GM12878 (cell line): ENCODE data around the gene SLC2A8. TPM values are rescaled to one million over a fixed set of nuclear protein-coding genes. Genes with fewer than 3 reads are reported as not detected.
A peak's percentile ranks its signal among the peaks of the same experiment; 100 is the strongest.

ENCODE experiments used
- SIN3A ChIP-seq: IDR thresholded peaks from 2 replicates; pipeline ENCODE4 v1.6.1; 2012; ENCODE audit warnings: low read depth, low read length, improper control_type of control experiment
- STAT1 ChIP-seq: fragments of 450-650 bp; conservative IDR thresholded peaks from 2 replicates; pipeline ENCODE4 v1.6.1; 2014; ENCODE audit warnings: antibody characterized with exemption, mild to moderate bottlenecking
- WRNIP1 ChIP-seq: IDR thresholded peaks from 2 replicates; pipeline ENCODE4 v1.6.1; 2011; ENCODE audit warnings: low read depth, low read length, improper control_type of control experiment, borderline replicate concordance
- polyA plus RNA-seq, 11 experiments: library from polyadenylated mRNA; depleted of rRNA in 4 of 11; unstranded in 6 of 11; stranded (reverse) in 5 of 11; fragments of >200 nt; fragmentation: Nextera tagmentation in 4 of 11; fragmentation: Illumina TruSeq in 1 of 11; extraction: Ambion mirVana in 4 of 11; extraction: Trizol in 1 of 11; gene quantifications; 1 replicate in 1 of 11; 2 replicates in 10 of 11; pipeline versions ENCODE4 v1.2.1 to v1.2.3, GENCODE V29; 2011 to 2016; ENCODE audit warnings: inconsistent platforms in 2 of 11, missing spikeins in 2 of 11, low read depth in 1 of 11
- total RNA-seq, 4 experiments: library from RNA; depleted of rRNA in 3 of 4; stranded (reverse); fragments of >200 nt in 3 of 4; fragmentation: Illumina TruSeq in 1 of 4; extraction: Trizol in 1 of 4; gene quantifications; 2 replicates each; pipeline versions ENCODE4 v1.2.1 to v1.2.3, GENCODE V29; 2013 to 2021
- TF ChIP-seq, protein P1 (sequence below): fragments of 450-650 bp; IDR thresholded peaks from 2 replicates; pipeline ENCODE4 v1.6.1; 2016; ENCODE audit warnings: mild to moderate bottlenecking, moderate library complexity, borderline replicate concordance
- TF ChIP-seq, protein P2 (sequence below): IDR thresholded peaks from 2 replicates; pipeline ENCODE4 v1.6.1; 2011; ENCODE audit warnings: borderline replicate concordance, low read depth, mild to moderate bottlenecking, moderate library complexity, mixed read lengths, low read length; ENCODE audit not compliant: insufficient read depth; ENCODE audit errors: extremely low read length

Gene SLC2A8
- total and polyA plus RNA-seq, 10 of the 15 experiments (the other 5 are each of a cell fraction or from before 2014, with no cell fraction given): 0.31 to 22.7 (median 10.0) TPM

DNA sequence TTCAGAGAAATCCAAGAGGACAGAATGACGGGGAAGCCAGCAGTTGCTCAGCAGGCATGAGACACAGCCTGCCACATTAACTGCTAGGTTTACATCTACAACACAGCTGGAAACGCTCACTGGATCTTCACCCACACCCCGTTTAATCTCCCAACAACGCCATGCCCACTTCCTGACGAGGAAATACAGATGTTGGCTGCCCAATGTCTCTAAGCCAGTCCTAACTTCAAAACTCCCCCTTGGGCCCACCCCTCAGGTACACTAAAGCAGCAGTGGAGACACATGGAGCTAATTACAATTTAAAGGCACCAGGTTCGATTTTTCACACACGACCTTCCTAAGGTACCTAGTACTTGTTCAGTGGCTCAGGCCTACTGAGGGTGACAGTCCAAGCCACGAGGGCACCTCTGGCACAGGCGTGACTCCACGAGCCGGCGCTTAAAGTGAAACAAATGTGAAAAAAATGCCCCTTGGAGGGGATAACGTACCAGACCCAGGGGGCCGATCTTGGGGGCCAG is 53.3 kb downstream of the SLC2A8 start (continued):
- TF ChIP-seq, protein P1, sequence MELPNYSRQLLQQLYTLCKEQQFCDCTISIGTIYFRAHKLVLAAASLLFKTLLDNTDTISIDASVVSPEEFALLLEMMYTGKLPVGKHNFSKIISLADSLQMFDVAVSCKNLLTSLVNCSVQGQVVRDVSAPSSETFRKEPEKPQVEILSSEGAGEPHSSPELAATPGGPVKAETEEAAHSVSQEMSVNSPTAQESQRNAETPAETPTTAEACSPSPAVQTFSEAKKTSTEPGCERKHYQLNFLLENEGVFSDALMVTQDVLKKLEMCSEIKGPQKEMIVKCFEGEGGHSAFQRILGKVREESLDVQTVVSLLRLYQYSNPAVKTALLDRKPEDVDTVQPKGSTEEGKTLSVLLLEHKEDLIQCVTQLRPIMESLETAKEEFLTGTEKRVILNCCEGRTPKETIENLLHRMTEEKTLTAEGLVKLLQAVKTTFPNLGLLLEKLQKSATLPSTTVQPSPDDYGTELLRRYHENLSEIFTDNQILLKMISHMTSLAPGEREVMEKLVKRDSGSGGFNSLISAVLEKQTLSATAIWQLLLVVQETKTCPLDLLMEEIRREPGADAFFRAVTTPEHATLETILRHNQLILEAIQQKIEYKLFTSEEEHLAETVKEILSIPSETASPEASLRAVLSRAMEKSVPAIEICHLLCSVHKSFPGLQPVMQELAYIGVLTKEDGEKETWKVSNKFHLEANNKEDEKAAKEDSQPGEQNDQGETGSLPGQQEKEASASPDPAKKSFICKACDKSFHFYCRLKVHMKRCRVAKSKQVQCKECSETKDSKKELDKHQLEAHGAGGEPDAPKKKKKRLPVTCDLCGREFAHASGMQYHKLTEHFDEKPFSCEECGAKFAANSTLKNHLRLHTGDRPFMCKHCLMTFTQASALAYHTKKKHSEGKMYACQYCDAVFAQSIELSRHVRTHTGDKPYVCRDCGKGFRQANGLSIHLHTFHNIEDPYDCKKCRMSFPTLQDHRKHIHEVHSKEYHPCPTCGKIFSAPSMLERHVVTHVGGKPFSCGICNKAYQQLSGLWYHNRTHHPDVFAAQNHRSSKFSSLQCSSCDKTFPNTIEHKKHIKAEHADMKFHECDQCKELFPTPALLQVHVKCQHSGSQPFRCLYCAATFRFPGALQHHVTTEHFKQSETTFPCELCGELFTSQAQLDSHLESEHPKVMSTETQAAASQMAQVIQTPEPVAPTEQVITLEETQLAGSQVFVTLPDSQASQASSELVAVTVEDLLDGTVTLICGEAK: 0 out of 2 replicates have a peak, but pooled peaks have one; percentile 9
- TF ChIP-seq, protein P2, sequence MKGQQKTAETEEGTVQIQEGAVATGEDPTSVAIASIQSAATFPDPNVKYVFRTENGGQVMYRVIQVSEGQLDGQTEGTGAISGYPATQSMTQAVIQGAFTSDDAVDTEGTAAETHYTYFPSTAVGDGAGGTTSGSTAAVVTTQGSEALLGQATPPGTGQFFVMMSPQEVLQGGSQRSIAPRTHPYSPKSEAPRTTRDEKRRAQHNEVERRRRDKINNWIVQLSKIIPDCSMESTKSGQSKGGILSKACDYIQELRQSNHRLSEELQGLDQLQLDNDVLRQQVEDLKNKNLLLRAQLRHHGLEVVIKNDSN: no peak
- TF ChIP-seq SIN3A (0 out of 2 replicates have a peak, but pooled peaks have one; percentile 50), STAT1 (no peak), WRNIP1 (peak; percentile 52; the same call in 1 of the 2 replicates)
